HG02938 (cell line): ENCODE data around the gene GTF2IRD1.

ENCODE experiments used
- ATAC-seq: cut with Tn5 transposase; IDR thresholded peaks from one replicate; pipeline ENCODE4 v1.9.1; 2021; ENCODE audit warnings: mild to moderate bottlenecking, moderate library complexity; ENCODE audit not compliant: unreplicated experiment

The GTF2IRD1 gene

DNA sequence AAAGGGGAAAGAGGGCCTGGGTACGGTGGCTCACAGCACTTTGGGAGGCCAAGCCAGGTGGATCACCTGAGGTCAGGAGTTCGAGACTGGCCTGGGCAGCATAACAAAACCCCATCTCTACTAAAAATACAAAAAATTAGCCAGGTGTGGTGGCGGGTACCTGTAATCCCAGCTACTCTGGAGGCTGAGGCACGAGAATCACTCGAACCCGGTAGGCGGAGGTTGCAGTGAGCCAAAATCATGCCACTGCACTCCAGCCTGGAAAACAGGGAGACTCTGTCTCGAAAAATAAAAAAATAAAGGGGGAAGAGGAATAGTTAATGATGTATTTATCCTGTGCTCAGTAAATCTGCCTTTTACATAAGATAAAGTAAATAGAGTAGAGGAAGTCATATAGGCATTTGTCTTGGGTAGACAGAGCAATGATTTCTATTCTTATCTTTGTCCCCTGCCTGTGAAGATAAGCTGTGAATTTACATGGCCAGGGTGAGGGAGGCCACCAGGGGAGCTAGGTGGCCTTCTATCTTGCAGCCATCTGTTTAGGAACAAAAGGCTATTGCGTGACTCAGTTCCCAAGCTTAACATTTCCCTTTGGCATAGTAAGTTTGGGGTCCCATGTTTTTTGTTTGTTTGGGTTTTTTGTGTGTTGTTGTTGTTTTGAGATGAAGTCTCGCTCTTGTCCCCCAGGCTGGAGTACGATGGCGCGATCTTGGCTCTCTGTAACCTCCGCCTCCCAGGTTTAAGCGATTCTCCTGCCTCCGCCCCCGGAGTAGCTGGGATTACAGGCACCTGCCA, 130.7 kb downstream of the GTF2IRD1 start:
- no peak for ATAC-seq

DNA sequence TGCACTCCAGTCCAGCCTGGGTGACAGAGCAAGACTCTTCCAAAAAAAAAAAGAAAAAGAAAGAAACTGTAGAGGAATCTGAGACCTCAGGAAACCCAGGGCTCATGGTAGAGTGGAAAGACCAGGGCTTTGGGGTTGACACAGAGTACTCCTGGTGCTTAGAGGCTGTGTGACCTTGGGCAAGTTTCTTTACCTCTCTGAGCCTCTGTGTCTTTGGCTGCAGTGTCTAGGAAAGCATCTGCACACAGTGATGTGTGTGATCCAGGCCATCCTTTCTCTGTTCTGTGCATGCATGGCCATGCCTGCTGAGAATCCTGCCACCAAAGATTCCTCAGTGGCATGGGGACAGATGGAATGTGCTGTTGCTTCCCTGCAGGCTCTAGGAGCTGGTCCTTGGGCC, 132.1 kb downstream of the GTF2IRD1 start:
- ATAC-seq: no peak

DNA sequence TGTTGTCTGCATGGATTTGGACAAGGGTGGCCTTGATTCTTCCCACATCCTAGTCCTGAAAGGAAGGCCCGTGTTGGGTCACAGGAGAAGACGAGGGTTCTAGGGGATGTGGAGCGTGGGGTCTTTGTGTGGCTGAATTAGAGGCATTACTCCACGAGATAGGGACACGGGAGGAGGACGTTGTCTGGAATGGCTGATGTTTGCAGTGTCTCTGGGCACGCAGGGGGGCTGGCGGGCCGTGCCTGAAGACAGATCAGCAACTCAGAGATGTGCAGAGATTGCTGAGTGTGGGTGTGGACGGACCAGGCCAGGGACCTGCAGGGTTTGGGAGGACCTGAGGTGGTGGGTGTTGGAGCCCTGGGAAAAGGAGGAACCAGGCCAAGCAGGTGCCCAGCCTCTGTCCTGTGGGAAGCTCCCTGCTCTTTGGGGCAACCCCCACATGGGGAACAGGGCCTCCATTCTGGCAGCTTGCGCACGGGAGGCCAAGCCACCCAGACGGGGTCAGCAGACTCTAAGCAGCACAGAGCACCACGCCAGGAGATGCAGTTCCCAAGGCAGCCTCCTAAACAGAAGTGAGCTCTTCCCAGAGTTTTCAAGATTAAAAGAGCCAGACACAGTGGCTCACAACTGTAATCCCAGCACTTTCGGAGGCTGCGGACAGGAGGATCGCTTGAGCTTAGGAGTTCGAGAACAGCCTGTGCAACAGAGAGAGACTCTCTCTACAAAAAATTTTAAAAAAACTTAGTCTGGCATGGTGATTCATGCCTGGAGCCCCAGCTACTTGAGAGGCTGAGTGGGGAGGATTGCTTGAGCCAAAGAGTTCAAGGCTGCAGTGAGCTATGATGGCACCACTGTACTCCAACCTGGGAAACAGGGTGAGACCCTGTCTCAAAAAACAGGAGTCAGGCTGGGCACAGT, 132.8 kb downstream of the GTF2IRD1 start:
- no peak for ATAC-seq

DNA sequence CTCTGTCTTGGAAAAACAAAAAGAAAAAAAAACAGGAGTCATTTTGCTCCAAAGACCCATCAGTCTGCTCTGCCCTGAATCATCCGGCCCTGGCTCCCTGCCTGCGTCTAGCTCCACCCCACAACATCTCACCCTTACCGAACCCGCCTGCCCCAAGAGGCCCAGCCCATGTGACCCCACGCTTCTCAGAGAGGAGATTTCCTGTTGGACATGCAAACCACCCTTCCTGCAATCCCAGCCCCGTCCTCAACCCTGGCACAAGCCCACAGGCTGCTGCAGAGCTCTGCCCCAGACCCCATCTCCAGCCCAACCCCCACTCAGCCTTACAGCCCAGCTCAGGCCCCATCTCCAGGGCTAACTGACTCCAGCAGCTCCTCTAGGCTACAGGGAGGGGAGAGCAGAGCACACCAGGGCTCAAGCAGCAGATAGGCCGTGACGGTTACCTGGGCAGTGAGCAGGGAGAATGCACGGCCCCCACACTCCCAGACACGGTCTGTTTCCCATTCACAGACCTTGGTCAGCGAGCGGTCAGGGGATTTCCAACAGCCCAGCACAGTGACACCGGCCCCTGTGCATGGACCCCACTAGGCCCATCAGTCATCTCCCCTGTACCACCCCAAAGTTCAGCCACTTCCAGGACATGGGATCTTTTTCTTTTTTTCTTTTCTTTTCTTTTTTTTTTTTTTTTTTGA, 133.9 kb downstream of the GTF2IRD1 start:
- ATAC-seq: peak; percentile 66

DNA sequence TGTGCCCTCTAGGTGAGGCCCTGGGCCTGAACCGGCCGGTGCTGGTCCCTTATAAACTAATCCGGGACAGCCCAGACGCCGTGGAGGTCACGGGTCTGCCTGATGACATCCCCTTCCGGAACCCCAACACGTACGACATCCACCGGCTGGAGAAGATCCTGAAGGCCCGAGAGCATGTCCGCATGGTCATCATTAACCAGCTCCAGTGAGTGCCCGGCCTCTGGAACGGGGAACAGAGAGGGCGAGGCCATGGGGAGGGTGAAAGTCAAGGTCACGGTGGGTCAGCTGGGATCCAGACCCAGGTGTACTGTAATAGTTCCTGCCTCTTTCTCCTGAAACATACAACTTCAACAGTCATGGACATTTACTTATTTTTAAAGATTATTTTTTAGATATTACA, 137.1 kb downstream of the GTF2IRD1 start:
- no peak for ATAC-seq

DNA sequence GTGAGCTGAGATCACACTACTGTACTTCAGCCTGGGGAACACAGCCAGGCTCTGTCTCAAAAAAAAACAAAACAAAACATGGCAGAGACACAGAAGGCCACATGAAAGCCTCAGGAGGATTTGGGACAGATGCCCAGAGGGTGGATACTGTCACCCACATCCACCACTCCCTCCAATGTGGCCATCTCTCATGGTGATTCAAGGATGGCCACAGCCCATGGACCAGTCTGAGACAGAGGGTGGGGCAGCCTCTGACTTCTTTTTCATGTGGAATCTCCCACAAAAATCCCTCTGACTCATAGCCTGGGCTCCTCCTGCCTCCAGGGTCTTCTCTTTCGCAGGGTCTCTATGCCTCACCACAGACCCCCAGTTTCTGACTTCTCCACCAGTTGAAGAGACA, 144.9 kb downstream of the GTF2IRD1 start:
- ATAC-seq: no peak

DNA sequence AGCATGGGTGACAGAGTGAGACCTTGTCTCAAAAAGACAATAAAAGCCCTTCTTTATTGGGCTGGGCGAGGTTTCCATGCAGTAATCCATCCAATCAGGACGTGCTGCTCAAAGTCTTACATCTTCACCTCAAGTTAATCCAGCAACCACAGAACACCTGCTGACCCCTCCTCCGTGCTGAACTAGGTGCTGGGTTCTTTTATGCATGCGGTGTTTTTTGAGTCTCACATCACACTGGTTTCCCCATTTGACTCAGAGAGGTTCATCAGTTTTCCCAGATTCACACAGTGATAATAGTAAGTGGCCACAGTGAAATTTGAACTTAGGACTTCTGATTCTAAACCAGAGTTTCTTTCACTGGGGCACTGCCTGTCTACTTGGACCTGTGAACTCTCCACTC, 145.5 kb downstream of the GTF2IRD1 start:
- no peak for ATAC-seq

DNA sequence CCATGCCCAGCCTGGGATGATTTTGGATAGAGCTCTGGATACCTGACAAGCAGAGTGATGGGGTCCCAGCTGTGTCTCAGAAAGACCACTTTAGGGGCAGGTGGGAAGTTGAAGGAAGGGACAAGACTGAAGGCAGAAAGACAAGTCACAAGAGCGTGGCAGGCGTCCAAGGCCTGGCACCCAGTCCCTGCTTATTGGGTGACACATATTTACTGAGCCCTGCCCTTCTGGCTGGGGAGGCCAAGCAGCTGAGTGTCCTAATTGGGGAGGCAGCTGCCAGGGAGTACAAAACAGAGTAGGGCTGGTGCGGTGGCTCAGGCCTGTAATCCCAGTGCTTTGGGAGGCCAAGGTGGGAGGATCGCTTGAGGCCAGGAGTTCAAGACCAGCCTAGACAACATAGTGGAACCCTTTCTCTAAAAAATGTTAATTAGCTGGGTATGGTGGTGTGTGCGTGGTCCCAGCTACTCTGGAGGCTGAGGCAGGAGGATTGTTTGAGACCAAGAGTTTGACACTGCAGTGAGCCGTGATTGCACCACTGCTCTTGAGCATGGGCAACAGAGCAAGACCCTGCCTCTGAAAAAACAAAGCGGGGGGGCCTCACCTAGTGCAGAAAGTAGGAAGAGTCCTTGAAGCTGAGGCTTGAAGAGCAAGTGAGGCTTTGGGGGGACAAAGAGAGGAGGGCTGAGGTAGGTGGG, 150.8 kb downstream of the GTF2IRD1 start:
- ATAC-seq: no peak

DNA sequence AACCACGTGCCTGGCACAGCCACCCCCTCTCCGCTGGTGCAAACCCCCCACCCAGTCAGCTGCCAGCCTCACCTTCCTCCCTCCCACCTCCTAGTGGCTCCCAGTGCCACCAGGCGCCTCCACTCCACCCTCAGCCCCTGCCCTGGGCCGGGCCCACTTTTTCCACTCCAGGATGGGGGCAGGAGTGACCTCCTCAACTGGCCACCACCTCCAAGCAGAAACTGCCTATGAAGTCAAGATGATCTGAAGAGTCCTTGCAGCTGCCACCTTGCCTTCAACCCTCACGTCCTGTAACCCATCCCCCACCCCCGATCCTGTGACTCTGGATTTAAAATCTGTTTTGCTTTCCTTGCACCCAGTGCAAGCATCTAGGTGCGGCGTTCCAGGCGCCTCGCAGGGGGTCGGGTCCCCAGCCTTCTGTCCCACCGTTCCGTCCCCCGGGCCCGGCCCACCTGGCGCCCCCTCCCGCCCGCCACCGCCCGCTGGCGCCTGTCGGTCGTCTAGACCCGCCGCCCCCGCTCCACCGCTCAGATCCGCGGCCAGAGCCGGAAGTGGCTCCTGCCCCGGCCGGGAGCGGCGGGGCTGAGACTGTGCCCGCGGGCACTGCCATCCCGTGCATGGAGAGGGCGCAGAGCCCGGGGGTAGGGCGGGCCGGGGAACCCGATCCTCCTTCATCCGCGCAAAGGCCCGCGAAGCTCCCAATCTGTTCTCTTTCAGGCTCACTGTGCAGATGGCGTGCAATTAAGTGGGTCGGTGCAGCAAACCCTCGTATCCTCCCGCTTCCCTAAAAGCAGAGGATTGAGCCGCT, 152.6 kb downstream of the GTF2IRD1 start:
- no peak for ATAC-seq

DNA sequence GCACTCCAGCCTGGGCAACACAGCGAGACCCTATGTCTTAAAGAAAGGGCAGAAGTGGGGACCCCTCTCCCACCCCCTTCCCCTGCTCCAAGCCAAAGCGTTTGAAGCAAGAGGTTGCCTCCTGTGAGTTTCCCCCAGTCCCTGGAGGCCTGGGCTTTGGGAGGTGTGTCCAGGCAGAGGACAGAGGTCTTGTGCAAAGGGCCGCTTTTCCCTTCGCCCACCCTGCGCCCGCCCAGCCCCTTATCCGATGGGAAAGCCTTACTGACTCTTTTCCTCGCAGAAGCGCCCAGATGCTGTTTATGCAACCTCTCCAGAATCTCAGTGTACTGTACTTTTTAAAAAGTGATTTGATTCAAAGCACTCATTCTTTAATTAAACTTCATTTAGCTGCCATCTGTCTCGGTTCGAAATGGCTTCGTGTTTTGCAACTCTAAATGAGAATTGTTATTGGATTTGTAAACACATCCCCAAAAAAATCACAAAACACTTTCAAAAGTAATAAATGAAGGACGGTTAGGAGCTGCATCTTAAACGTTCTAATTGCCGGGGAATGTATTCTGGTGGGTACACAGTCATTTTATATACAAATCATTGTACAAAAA, 153.3 kb downstream of the GTF2IRD1 start:
- ATAC-seq: no peak

DNA sequence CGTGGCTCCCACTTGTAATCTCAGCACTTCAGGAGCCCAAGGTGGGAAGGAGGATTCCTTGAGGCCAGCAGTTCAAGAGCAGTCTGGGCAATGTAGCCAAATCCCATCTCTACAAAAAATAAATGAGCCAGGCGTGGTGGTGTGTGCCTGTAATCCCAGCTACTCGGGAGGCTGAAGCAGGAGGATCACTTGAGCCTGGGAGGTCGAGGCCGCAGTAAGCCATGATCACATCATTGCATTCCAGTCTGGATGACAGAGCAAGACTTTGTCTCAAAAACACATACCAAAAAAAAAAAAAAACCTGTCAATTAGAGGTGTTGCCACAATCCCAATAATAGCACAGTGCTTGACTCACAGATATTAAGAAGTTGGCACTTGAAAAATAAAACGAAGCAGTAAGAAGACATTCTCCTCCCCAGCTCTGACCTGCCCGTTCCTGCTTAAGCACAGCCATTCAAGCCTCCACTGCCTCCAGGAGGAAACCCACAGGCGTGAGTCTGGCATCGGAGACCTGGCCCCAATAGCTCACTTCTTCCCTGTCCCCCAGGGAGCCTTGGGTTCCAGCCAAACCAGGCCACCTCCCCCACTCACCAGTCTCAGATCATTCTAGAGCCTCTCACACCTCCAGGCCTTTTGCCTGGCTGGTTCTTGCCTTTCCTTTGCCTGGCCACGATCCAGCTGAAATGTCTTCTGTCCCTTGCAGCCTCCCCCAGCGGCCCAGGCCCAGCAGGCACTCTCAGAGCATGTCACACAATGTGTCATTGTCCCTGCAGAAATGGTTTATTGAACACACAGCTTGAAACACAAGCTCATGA, 158.5 kb downstream of the GTF2IRD1 start:
- ATAC-seq: no peak

DNA sequence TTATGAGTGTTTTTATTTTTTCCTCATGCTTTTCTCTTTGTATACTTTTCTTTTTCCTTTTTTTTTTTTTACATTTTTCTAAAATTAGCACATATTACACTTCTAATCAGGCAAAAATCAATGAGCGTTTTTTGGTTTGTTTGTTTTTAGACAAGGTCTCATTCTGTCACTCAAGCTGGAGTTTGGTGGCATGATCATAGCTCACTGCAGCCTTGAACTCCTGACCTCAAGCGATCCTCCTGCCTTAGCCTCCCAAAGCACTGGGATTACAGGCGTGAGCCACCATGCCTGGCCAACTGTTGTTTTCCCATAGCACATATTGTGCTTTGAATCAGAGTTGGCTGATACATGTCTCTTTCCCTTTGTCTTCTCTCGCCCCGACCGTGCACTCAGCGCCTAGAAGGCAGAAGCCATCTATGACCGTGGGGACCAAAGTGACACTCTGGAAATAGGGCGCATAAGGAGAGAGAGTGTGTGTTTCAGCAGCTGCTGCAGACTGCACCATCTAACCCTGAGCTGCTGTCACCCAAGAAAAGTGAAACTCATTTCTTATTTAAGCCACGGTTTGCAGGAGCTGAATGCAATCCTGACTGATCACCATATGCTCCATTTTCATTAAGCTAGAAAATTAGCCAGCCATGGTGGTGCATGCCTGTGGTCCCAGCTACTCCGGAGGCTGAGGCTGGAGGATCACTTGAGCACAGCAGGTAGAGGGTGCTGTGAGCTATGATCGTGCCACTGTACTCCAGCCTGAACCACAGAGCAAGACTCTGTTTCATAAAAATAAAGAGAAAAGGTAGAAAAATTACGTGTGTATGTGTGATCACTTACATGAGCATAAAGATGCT, 162.5 kb downstream of the GTF2IRD1 start:
- ATAC-seq: no peak

DNA sequence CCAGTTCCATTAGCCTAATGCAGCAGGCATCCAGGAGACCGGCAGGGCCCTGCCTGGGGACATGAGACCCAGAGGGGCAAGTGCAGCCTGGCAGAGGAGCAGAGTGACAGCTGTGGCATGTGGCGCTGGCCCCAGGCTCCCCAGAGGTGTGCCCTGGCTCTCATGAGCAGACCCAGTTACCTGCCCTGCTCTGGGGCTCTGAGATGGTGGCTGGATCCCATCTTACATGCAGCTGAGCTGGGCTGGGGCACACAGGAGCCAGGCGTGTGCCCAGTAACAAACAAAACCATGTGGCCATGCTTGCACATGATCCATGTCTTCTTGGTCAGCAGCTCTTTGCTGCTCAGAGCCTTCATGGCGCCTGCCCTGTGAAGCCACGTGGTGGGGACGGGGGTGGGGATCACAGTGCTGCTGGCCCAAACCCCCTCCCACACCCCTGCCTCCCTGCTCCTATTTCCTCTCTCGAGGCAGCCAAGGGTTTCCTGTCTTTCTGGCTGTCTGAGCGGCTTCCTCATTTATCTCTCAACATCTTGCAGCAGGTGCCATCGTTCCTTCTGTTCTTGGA, 163.6 kb downstream of the GTF2IRD1 start:
- no peak for ATAC-seq

DNA sequence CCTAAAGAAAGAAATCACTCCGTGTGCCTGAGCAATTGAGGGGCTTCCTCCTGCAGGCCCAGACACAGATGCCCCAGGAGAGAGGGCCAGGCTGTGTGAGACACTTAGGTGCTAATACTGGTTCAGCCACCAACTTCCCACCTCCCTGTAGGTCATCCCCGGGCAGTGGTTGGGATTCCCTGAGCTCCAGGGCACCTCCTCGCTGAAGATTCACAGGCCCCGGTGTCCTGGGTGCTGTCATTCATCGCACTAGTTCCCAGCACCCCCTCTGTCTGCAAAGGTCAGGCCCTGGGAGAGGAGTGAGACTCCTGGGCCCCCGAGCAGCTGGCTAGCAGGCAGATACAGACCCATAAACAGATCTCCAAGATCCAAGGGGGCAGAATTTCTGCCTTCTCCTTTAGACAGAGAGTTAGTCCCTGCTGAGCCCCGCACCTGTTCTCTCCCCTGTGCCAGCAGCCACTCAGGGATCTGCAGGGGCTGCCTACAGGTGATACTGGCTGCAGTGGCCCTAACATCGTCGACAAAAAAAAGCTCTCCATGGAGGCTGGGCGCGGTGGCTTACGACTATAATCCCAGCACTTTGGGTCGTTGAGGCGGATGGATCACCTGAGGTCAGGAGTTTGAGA, 165.6 kb downstream of the GTF2IRD1 start:
- no peak for ATAC-seq

DNA sequence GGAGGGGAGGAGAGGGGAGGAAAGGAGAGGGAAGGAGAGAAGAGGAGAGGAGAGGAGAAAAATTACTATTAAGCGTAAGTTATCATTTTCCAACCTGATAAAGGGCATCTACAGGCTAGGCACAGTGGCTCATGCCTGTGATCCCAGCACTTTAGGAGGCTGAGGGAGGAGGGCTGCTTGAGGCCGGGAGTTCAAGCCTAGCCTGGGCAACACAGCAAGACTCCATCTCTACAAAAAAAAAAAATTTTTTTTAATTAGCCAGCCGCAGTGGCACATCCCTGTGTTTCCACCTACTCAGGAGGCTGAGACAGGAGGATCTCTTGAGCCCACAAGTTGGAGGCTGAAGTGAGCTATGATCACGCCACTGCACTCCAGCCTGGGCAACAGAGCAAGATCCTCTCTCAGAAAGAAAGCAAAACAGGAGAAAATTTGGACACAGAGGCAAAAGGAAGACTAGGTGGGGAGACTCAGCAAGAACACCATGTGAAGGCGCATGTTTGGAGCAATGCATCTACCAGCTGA, 168.6 kb downstream of the GTF2IRD1 start:
- no peak for ATAC-seq

DNA sequence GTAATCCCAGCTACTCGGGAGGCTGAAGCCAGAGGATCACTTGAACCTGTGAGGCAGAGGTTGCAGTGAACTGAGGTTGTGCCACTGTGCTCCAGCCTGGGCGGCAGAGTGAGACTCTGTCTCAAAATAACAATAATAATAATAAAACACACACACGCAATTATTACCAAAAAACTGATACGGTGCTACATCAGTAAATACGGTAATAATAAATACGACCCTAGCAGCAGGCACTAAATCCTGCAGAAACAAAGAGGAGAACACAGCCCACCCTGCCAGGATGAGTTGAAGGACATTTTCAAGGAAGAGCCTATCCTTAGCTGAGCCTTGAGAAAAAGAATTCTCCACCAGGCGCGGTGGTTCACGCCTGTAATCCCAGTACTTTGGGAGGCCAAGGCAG, 169.4 kb downstream of the GTF2IRD1 start:
- ATAC-seq: no peak

DNA sequence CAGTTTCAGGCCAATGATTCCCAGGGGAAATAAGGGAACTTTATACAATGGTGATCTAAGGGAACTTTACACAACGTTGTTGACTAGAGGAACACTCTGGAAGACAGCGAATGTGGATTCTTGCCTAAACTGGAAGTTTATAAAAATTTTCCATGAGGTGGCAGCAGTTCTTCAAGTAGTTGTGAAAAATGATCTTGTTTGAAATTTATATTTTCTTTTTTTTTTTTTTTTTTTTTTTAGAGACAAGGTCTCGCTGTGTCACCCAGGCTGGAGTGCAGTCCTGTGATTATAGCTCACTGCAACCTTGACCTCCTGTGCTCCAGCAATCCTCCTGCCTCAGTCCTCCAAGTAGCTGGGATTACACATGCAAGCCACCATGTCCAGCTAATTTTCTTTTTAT, 171.7 kb downstream of the GTF2IRD1 start:
- no peak for ATAC-seq
